Esophagus squamous epithelium (tissue), 5 donors: ENCODE measurements around the gene ABCC1. TPM values are rescaled to one million over a fixed set of nuclear protein-coding genes. Genes with fewer than 3 reads are reported as not detected.
A peak's percentile ranks its signal among the peaks of the same experiment; 100 is the strongest.

ENCODE experiments used
- DNase-seq: peaks from one replicate; lab custom pipeline; 2025; lab: John Stamatoyannopoulos, UW
- H3K27ac ChIP-seq, 4 donors: fragments of 200-600 bp; sonication (generic); one replicate each; pipeline ENCODE4 v1.5.1; 2016 to 2019; ENCODE audit warnings: mild to moderate bottlenecking in 1 of 4
- H3K27me3 ChIP-seq, 4 donors: fragments of 200-600 bp; sonication (generic); 1 replicate in 3 of 4; 2 replicates in 1 of 4; pipeline versions ENCODE4 v1.5.1 to v1.6.0; 2017 to 2021; ENCODE audit warnings: antibody characterized with exemption in 1 of 4
- H3K36me3 ChIP-seq, 3 donors: fragments of 200-600 bp; sonication (generic); one replicate each; pipeline ENCODE4 v1.5.1; 2016 to 2019
- H3K4me1 ChIP-seq, 3 donors: fragments of 200-600 bp; sonication (generic); one replicate each; pipeline ENCODE4 v1.5.1; 2017 to 2019
- H3K4me3 ChIP-seq, 4 donors: fragments of 200-600 bp; sonication (generic); 1 replicate in 3 of 4; 2 replicates in 1 of 4; pipeline ENCODE4 v1.5.1; 2016 to 2019; ENCODE audit warnings: mild to moderate bottlenecking in 2 of 4, moderate library complexity in 1 of 4
- H3K9me3 ChIP-seq, 3 donors: fragments of 200-600 bp; sonication (generic); one replicate each; pipeline ENCODE4 v1.5.1; 2016 to 2019
- CTCF ChIP-seq, 6 experiments: fragments of 450-650 bp in 4 of 6; fragments of 200-600 bp in 2 of 6; sonication (generic) in 2 of 6; IDR thresholded peaks; one replicate each; pipeline ENCODE4 v1.5.1; 2016 to 2019; ENCODE audit warnings: antibody characterized with exemption in 6 of 6, mild to moderate bottlenecking in 4 of 6, moderate library complexity in 4 of 6
- POLR2A ChIP-seq, 4 donors: fragments of 450-650 bp; IDR thresholded peaks; one replicate each; pipeline ENCODE4 v1.6.1; 2017; ENCODE audit warnings: antibody characterized with exemption in 4 of 4, mild to moderate bottlenecking in 4 of 4, moderate library complexity in 3 of 4
- WGBS, 2 donors: methylation state at CpG; one replicate each; pipeline ENCODE4 v1.1.5; 2018; 5-methylcytosine and 5-hydroxymethylcytosine counted together
- intact Hi-C: fragments of 100-400 bp; cut with DNase I; formaldehyde crosslinking; loops from one replicate; pipeline ENCODE4 v1.15.0; 2022
- total RNA-seq, 4 donors: library from RNA; depleted of rRNA; stranded (reverse); fragments of >200 nt; gene quantifications; one replicate each; pipeline ENCODE4 v1.1.0, GENCODE V29; 2016
- donor health status: DM: yes; HTN: yes; CAD: no.

The ABCC1 gene
- total RNA-seq, 4 donors from 2014 or later = 22.9 to 56.7 (median 46.9) TPM

GRCh38 chr16:16021988-16022682 lies 72.7 kb downstream of the ABCC1 start:
- peak; percentile 30 for DNase-seq
- no peak for TF ChIP-seq POLR2A (IDR thresholded peaks at IDR 0.05)
- no peak for TF ChIP-seq CTCF (IDR thresholded peaks at IDR 0.05)
- Histone ChIP-seq H3K9me3 (no peaks in the 10 kb centered on the region), H3K36me3 (peaks cover 0 to 52% (median 2%) of the 10 kb centered on the region in 3 donors), H3K27ac (peak overlapping the region; percentile 74 to 89 (median 84)), H3K4me3 (peak overlapping the region in 2 of 4 donors; percentile 1 to 20), H3K4me1 (peaks cover 15 to 92% (median 48%) of the 10 kb centered on the region in 3 donors), H3K27me3 (no peaks in the 10 kb centered on the region)
- intact Hi-C loops = no loop called here
- WGBS, 2 donors = 13 to 22% methylated on average over 2 of the region's 10 CpGs

DNA sequence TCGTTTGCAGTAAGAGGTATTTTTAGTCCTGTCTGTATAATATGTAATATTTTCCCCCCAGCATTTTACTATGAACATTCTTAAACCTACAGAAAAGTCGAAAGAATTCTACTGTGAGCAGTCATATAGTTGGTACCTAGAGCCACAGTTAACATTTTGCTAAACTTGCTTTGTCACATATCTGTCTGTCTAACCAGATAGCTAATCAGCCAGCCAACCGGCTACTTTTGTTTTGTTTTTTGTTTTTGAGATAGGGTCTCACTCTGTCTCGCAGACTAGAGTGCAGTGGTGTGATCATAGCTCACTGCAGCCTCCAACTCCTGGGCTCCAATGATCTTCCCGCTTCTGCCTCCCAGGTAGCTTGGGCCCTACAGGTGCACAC lies 73.3 kb downstream of the ABCC1 start:
- peaks cover 15 to 96% (median 48%) of the 10 kb centered on the region in 3 donors for H3K4me1 ChIP-seq
- 62 to 77% methylated on average over 5 of the region's 5 CpGs for WGBS, 2 donors
- intact Hi-C loops = no loop called here

GRCh38 chr16:16025214-16025968 lies 76.0 kb downstream of the ABCC1 start:
- no peak for TF ChIP-seq POLR2A (IDR thresholded peaks at IDR 0.05)
- no peak for TF ChIP-seq CTCF (IDR thresholded peaks at IDR 0.05)
- Histone ChIP-seq H3K27ac (peak overlapping the region in 3 of 4 donors; percentile 65 to 81 (median 81)), H3K36me3 (peaks cover 0 to 34% (median 0%) of the 10 kb centered on the region in 3 donors), H3K27me3 (no peaks in the 10 kb centered on the region), H3K4me3 (no peak overlapping the region), H3K9me3 (no peaks in the 10 kb centered on the region), H3K4me1 (peaks cover 17 to 96% (median 63%) of the 10 kb centered on the region in 3 donors)
- DNase-seq = no peak
- WGBS, 2 donors = 38 to 43% methylated on average over 11 of the region's 11 CpGs
- intact Hi-C loops = no loop called here

More for the DNA sequence above, 73.3 kb downstream of the ABCC1 start:
- H3K27ac ChIP-seq = peak overlapping the region; percentile 74 to 89 (median 84)
- no peak for DNase-seq
- H3K9me3 ChIP-seq = no peaks in the 10 kb centered on the region
- peak overlapping the region in 1 of 4 donors; percentile 1 for H3K4me3 ChIP-seq
- TF ChIP-seq POLR2A (IDR thresholded peaks at IDR 0.05) (no peak), CTCF (IDR thresholded peaks at IDR 0.05) (no peak)
- H3K27me3 ChIP-seq = no peaks in the 10 kb centered on the region
- peaks cover 0 to 47% (median 0%) of the 10 kb centered on the region in 3 donors for H3K36me3 ChIP-seq

GRCh38 chr16:16027728-16028310 lies 78.4 kb downstream of the ABCC1 start:
- H3K4me3 ChIP-seq = no peak overlapping the region
- WGBS, 2 donors = 62 to 77% methylated on average over 11 of the region's 11 CpGs
- TF ChIP-seq CTCF (IDR thresholded peaks at IDR 0.05) = no peak
- no peak for TF ChIP-seq POLR2A (IDR thresholded peaks at IDR 0.05)
- H3K9me3 ChIP-seq = no peaks in the 10 kb centered on the region
- DNase-seq = no peak
- H3K36me3 ChIP-seq = peaks cover 0 to 40% (median 9%) of the 10 kb centered on the region in 3 donors
- H3K4me1 ChIP-seq = peaks cover 7 to 86% (median 47%) of the 10 kb centered on the region in 3 donors
- H3K27ac ChIP-seq = peak overlapping the region in 3 of 4 donors; percentile 61 to 81 (median 70)
- no peaks in the 10 kb centered on the region for H3K27me3 ChIP-seq
- intact Hi-C loops = no loop called here
